IMR-90 (cell line): ENCODE data around the gene TBC1D17. TPM values are rescaled to one million over a fixed set of nuclear protein-coding genes. Genes with fewer than 3 reads are reported as not detected.

ENCODE experiments used
- ATAC-seq: fragments of 200-7000 bp; cut with Tn5 transposase; 2 replicates; pipeline ENCODE4 v1.9.1; 2020; ENCODE audit warnings: low read depth, mild to moderate bottlenecking, moderate library complexity
- BruUV-seq: library from RNA; stranded (reverse); fragments of 400-500 nt; replicated peaks from 2 replicates; lab custom pipeline; 2021; lab: Mats Ljungman, UMichigan
- CTCF ChIA-PET: fragments of 300-600 bp; formaldehyde crosslinking; extraction: SDS; loops from one replicate; lab custom pipeline; 2021; ENCODE audit warnings: antibody characterized with exemption; lab: Yijun Ruan, JAX
- POLR2A ChIA-PET: fragments of 300-600 bp; sonication (Branson Sonifier 250); formaldehyde crosslinking; loops from one replicate; lab custom pipeline; 2022; ENCODE audit warnings: antibody characterized with exemption; ENCODE audit not compliant: unreplicated experiment; lab: Charles Lee
- DNase-seq: peaks from one replicate; pipeline ENCODE4 v3.0.0; 2013
- H2AFZ ChIP-seq: replicated peaks from 2 replicates; pipeline ENCODE3; 2013; ENCODE audit warnings: low read length, mild to moderate bottlenecking; ENCODE audit not compliant: poor library complexity
- H2AK5ac ChIP-seq: 2 replicates; pipeline ENCODE4 v1.6.1; 2013; ENCODE audit warnings: low read depth, low read length, inconsistent platforms
- H2AK9ac ChIP-seq: replicated peaks from 2 replicates; pipeline ENCODE3; 2013; ENCODE audit warnings: mild to moderate bottlenecking, low read depth, low read length, moderate library complexity; ENCODE audit not compliant: poor library complexity
- H2BK120ac ChIP-seq: 2 replicates; pipeline ENCODE4 v1.6.1; 2013; ENCODE audit warnings: low read depth, low read length, inconsistent platforms
- H2BK15ac ChIP-seq: 3 replicates; pipeline ENCODE4 v1.6.1; 2013; ENCODE audit warnings: low read depth, low read length, inconsistent platforms
- H2BK20ac ChIP-seq: 2 replicates; pipeline ENCODE4 v1.6.1; 2013; ENCODE audit warnings: low read depth, mild to moderate bottlenecking, inconsistent platforms, low read length, moderate library complexity
- H2BK5ac ChIP-seq: 2 replicates; pipeline ENCODE4 v1.6.1; 2013; ENCODE audit warnings: mild to moderate bottlenecking, low read depth, low read length, inconsistent platforms; ENCODE audit not compliant: poor library complexity, severe bottlenecking
- H3K14ac ChIP-seq: replicated peaks from 2 replicates; pipeline ENCODE4 v1.6.1; 2013; ENCODE audit warnings: low read depth, low read length, inconsistent platforms
- H3K18ac ChIP-seq: 2 replicates; pipeline ENCODE4 v1.6.1; 2013; ENCODE audit warnings: low read depth, low read length, control low read depth
- H3K23ac ChIP-seq: 2 replicates; pipeline ENCODE4 v1.6.1; 2013; ENCODE audit warnings: low read depth, low read length, inconsistent platforms
- H3K27ac ChIP-seq: 2 replicates; pipeline ENCODE4 v1.5.1; 2013; ENCODE audit warnings: mild to moderate bottlenecking, control low read depth, low read length; ENCODE audit not compliant: insufficient read depth
- H3K27me3 ChIP-seq: 2 replicates; pipeline ENCODE4 v1.6.1; 2013; ENCODE audit warnings: low read length; ENCODE audit not compliant: control insufficient read depth, insufficient read depth
- H3K36me3 ChIP-seq: 2 replicates; pipeline ENCODE4 v1.6.1; 2013; ENCODE audit warnings: low read length, mixed read lengths; ENCODE audit not compliant: control insufficient read depth, insufficient read depth
- H3K4ac ChIP-seq: 2 replicates; pipeline ENCODE4 v1.6.1; 2013; ENCODE audit warnings: low read depth, low read length, inconsistent platforms
- H3K4me1 ChIP-seq: 2 replicates; pipeline ENCODE4 v1.6.1; 2013; ENCODE audit warnings: low read length, mixed read lengths; ENCODE audit not compliant: control insufficient read depth, insufficient read depth
- H3K4me2 ChIP-seq: 2 replicates; pipeline ENCODE4 v1.6.1; 2013; ENCODE audit warnings: low read depth, mild to moderate bottlenecking, control low read depth, low read length, moderate library complexity
- H3K4me3 ChIP-seq: 2 replicates; pipeline ENCODE4 v1.5.1; 2013; ENCODE audit warnings: low read depth, mild to moderate bottlenecking, control low read depth, low read length, moderate library complexity; ENCODE audit not compliant: insufficient read depth
- H3K56ac ChIP-seq: 2 replicates; pipeline ENCODE4 v1.6.1; 2013; ENCODE audit warnings: low read length, inconsistent platforms; ENCODE audit not compliant: insufficient read depth; ENCODE audit errors: extremely low read depth
- H3K79me1 ChIP-seq, 2 experiments: 2 replicates each; pipeline ENCODE4 v1.6.1; 2013; ENCODE audit warnings: low read length in 2 of 2, inconsistent platforms in 1 of 2, low read depth in 1 of 2
- H3K9ac ChIP-seq: 2 replicates; pipeline ENCODE4 v1.6.1; 2013; ENCODE audit warnings: low read depth, low read length, control low read depth
- H3K9me1 ChIP-seq: 2 replicates; pipeline ENCODE4 v1.6.1; 2013; ENCODE audit warnings: low read length, inconsistent platforms; ENCODE audit not compliant: insufficient read depth
- H3K9me3 ChIP-seq: 2 replicates; pipeline ENCODE4 v1.6.1; 2013; ENCODE audit warnings: low read length; ENCODE audit not compliant: control insufficient read depth, insufficient read depth
- H4K20me1 ChIP-seq: 2 replicates; pipeline ENCODE4 v1.6.1; 2013; ENCODE audit warnings: low read length, inconsistent platforms; ENCODE audit not compliant: insufficient read depth
- H4K5ac ChIP-seq: 2 replicates; pipeline ENCODE4 v1.6.1; 2013; ENCODE audit warnings: mild to moderate bottlenecking, low read depth, low read length, control low read depth
- H4K8ac ChIP-seq, 2 experiments: 2 replicates each; pipeline ENCODE4 v1.6.1; 2013; ENCODE audit warnings: low read depth in 2 of 2, low read length in 2 of 2, control low read depth in 1 of 2, inconsistent platforms in 1 of 2
- H4K91ac ChIP-seq: 2 replicates; pipeline ENCODE4 v1.6.1; 2013; ENCODE audit warnings: low read depth, low read length, inconsistent platforms; ENCODE audit not compliant: insufficient read depth
- BHLHE40 ChIP-seq: fragments of 150-350 bp; IDR thresholded peaks from 2 replicates; pipeline ENCODE4 v1.6.1; 2016; ENCODE audit warnings: mild to moderate bottlenecking, low read depth, low read length
- CEBPB ChIP-seq: IDR thresholded peaks from 2 replicates; pipeline ENCODE4 v1.6.1; 2012; ENCODE audit warnings: low read depth, low read length, improper control_type of control experiment
- ELK1 ChIP-seq: fragments of 150-350 bp; IDR thresholded peaks from 2 replicates; pipeline ENCODE4 v1.6.1; 2016; ENCODE audit warnings: low read depth, mild to moderate bottlenecking, low read length, moderate library complexity, borderline replicate concordance
- FOS ChIP-seq: fragments of 150-350 bp; IDR thresholded peaks from 2 replicates; pipeline ENCODE4 v1.6.1; 2016; ENCODE audit warnings: low read depth, low read length
- MAZ ChIP-seq: IDR thresholded peaks from 2 replicates; pipeline ENCODE4 v1.6.1; 2012; ENCODE audit warnings: low read depth, mild to moderate bottlenecking, low read length, improper control_type of control experiment, moderate library complexity, borderline replicate concordance
- MXI1 ChIP-seq: IDR thresholded peaks from 2 replicates; pipeline ENCODE4 v1.6.1; 2012; ENCODE audit warnings: low read depth, mild to moderate bottlenecking, low read length, moderate library complexity, borderline replicate concordance
- NFE2L2 ChIP-seq: fragments of 150-350 bp; IDR thresholded peaks from 2 replicates; pipeline ENCODE4 v1.6.1; 2016; ENCODE audit warnings: low read depth, mild to moderate bottlenecking, low read length
- POLR2A ChIP-seq: IDR thresholded peaks from 2 replicates; pipeline ENCODE4 v1.6.1; 2012; ENCODE audit warnings: mild to moderate bottlenecking, low read depth, low read length
- RAD21 ChIP-seq: IDR thresholded peaks from 2 replicates; pipeline ENCODE4 v1.6.1; 2012; ENCODE audit warnings: low read length, improper control_type of control experiment
- RCOR1 ChIP-seq: IDR thresholded peaks from 2 replicates; pipeline ENCODE4 v1.6.1; 2012; ENCODE audit warnings: mild to moderate bottlenecking, low read length, improper control_type of control experiment; ENCODE audit not compliant: insufficient replicate concordance
- RFX5 ChIP-seq: IDR thresholded peaks from 2 replicates; pipeline ENCODE4 v1.8.0; 2012; ENCODE audit warnings: low read depth, mild to moderate bottlenecking, low read length, moderate library complexity
- SMC3 ChIP-seq: fragments of 150-350 bp; IDR thresholded peaks from 2 replicates; pipeline ENCODE4 v1.6.1; 2016; ENCODE audit warnings: low read depth, mild to moderate bottlenecking, antibody characterized with exemption, low read length, moderate library complexity
- USF2 ChIP-seq: fragments of 150-350 bp; IDR thresholded peaks from 2 replicates; pipeline ENCODE4 v1.6.1; 2017; ENCODE audit warnings: mild to moderate bottlenecking, antibody characterized with exemption, low read length, low read depth
- WGBS, 2 experiments: methylation state at CpG; one replicate each; pipeline versions ENCODE4 v1.1.5 to v1.1.7; 2013; ENCODE audit warnings: missing lambda C conversion rate in 2 of 2; ENCODE audit not compliant: insufficient read length in 1 of 2; ENCODE audit errors: extremely low coverage in 2 of 2; 5-methylcytosine and 5-hydroxymethylcytosine counted together
- dilution Hi-C: fragments of 300-500 bp; cut with HindIII; formaldehyde crosslinking; loops from one replicate; pipeline ENCODE4 v1.14.3; 2018; ENCODE audit warnings: low sequenced_read_pairs; ENCODE audit not compliant: unreplicated experiment
- in situ Hi-C: fragments of 300-500 bp; cut with MboI; formaldehyde crosslinking; loops from 3 replicates; pipeline ENCODE4 v1.14.3; 2019; ENCODE audit warnings: low sequenced_read_pairs, inconsistent platforms, mixed read lengths
- intact Hi-C: fragments of 100-400 bp; cut with micrococcal nuclease; formaldehyde crosslinking; loops from 2 replicates; pipeline ENCODE4 v1.10.0; 2022
- polyA plus RNA-seq, 3 experiments: library from polyadenylated mRNA; depleted of rRNA; stranded (reverse); fragments of >200 nt; gene quantifications; 2 replicates each; pipeline ENCODE4 v1.2.3, GENCODE V29; 2012; ENCODE audit warnings: low replicate concordance in 1 of 3
- total RNA-seq: library from RNA; depleted of rRNA; stranded (reverse); fragments of >200 nt; gene quantifications from 2 replicates; pipeline ENCODE4 v1.2.3, GENCODE V29; 2012

Gene TBC1D17
- total and polyA plus RNA-seq, 2 of the 4 experiments (the other 2 are of a cell fraction), result 1.1 to 27.8 TPM

GRCh38 chr19:49832556-49832955 lies 44.9 kb upstream of the TBC1D17 start:
- H3K56ac ChIP-seq, result no peak overlapping the region
- H3K27me3 ChIP-seq, result no peaks in the 10 kb centered on the region
- H2AK5ac ChIP-seq, result no peak overlapping the region
- no peak overlapping the region for H3K4me3 ChIP-seq
- peaks cover 71% of the 10 kb centered on the region for H3K36me3 ChIP-seq
- H2BK5ac ChIP-seq, result no peak overlapping the region
- ChIA-PET POLR2A (no interaction called here), CTCF (no interaction called here)
- H2AK9ac ChIP-seq, result no peak overlapping the region
- H4K5ac ChIP-seq, result no peak overlapping the region
- no peak overlapping the region for H2BK15ac ChIP-seq
- H3K4ac ChIP-seq, result no peak overlapping the region
- no peak overlapping the region for H3K4me2 ChIP-seq
- no peak overlapping the region for H3K27ac ChIP-seq
- peaks cover 8% of the 10 kb centered on the region for H4K20me1 ChIP-seq
- intact Hi-C loops, result no loop called here
- dilution Hi-C loops, result no loop called here
- in situ Hi-C loops, result no loop called here
- H2AFZ ChIP-seq, result no peak overlapping the region
- H3K14ac ChIP-seq, result no peak overlapping the region
- no peak for TF ChIP-seq CEBPB
- no peak for TF ChIP-seq RCOR1
- TF ChIP-seq RAD21, result no peak
- no peak for TF ChIP-seq BHLHE40
- no peak for TF ChIP-seq SMC3
- TF ChIP-seq USF2, result no peak
- no peak for TF ChIP-seq ELK1
- no peak for TF ChIP-seq RFX5
- TF ChIP-seq POLR2A, result no peak
- no peak for TF ChIP-seq NFE2L2
- TF ChIP-seq MXI1, result no peak
- TF ChIP-seq FOS, result no peak
- no peak for TF ChIP-seq MAZ
- peaks cover 0 to 19% of the 10 kb centered on the region in 2 experiments; a peak in 2 of 4 replicates for H3K79me1 ChIP-seq
- no peak overlapping the region for H3K9ac ChIP-seq
- no peak overlapping the region for H2BK20ac ChIP-seq
- H3K4me1 ChIP-seq, result no peaks in the 10 kb centered on the region
- DNase-seq (no peak), ATAC-seq (no peak)
- H3K18ac ChIP-seq, result no peak overlapping the region
- 91% methylated on average over 4 of the region's 9 CpGs; no CpG with 5 or more reads in 1 of the 2 experiments for WGBS, 2 experiments
- no peak overlapping the region for H4K91ac ChIP-seq
- peaks cover 6% of the 10 kb centered on the region; the same call in 1 of the 2 replicates for H3K9me1 ChIP-seq
- no peak overlapping the region for H2BK120ac ChIP-seq
- no peaks in the 10 kb centered on the region for H3K9me3 ChIP-seq
- no peak overlapping the region for H3K23ac ChIP-seq
- no peak overlapping the region for H4K8ac ChIP-seq
- BruUV-seq, result no TSS peak
